Measurements from ENCODE around the gene BDH1.
"Not testable (repeated sequence)": the region's sequence is repeated elsewhere in the genome, so short reads cannot be mapped to it uniquely, and the experiment has no call there.

BDH1 gene

GRCh38 chr3:197521277-197522182, 34.2 kb downstream of the BDH1 start:
- DNase-seq (ENCODE audit: low read depth in 2 of 3, low spot score in 1 of 3) = no peak

DNA sequence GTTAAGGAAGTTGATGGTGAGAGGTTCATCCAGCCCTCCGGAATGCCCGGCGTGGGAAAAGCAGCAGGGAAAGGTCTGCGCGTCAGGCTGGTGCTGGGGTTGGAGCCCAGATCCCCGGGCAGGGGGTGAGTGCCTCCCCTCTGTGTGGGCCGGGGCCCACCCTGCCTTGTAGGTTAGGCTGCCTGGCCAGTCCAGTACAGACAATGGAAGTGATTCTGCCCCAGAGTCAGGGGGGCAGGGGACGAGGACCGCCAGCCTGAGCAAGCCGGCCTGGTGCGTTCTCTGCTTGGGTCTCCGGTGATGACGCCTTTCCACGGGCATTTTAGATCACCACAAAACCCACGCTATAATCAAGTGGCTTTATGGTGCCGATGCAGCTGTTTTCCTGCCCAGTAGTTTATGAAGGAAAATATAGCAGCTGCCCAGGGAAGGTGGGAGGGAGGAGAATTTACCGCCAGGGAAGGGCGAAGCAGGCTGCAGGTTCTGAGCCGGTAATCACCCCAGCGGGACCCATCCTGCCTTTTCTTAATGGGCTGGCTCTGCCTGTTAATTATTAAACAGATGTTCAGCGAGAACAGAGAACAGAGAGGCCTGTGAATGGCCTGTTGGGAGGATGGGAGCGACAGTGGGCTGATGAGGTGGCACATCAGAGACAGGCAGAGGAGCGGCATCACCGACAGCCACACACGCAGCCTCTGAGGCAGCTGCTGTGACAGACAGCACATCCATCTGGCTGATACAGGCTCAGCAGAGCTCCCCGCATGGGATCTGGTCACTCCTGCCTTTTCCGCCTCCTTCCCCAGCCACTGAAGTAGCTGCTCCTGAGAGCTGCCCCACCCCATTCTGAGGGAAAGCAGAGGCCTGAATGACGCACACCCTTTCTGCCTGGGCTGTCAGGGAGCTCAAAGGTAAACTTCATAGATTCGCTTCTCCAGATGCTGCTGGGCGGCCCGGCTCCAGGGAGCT, 35.2 kb downstream of the BDH1 start:
- no peak for DNase-seq (ENCODE audit: low read depth in 2 of 3, low spot score in 1 of 3)

- DNase-seq (ENCODE audit: low read depth in 2 of 3, low spot score in 1 of 3) = no peak
Observed at GRCh38 chr3:197519801-197520211, 36.0 kb downstream of the BDH1 start.

- no peak for DNase-seq (ENCODE audit: low read depth in 2 of 3, low spot score in 1 of 3)
Observed at GRCh38 chr3:197518881-197519421, 36.8 kb downstream of the BDH1 start.

DNA sequence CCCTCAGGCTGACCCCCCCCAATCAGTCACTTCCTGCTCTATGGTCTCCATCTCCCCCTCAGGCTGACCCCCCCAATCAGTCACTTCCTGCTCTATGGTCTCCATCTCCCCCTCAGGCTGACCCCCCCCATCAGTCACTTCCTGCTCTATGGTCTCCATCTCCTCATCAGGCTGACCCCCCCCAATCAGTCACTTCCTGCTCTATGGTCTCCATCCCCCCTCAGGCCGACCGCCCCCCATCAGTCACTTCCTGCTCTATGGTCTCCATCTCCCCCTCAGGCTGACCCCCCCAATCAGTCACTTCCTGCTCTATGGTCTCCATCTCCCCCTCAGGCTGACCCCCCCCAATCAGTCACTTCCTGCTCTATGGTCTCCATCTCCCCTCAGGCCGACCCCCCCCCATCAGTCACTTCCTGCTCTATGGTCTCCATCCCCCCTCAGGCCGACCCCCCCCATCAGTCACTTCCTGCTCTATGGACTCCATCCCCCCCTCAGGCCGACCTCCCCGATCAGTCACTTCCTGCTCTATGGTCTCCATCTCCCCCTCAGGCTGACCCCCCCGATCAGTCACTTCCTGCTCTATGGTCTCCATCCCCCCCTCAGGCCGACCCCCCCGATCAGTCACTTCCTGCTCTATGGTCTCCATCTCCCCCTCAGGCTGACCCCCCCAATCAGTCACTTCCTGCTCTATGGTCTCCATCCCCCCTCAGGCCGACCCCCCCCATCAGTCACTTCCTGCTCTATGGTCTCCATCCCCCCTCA, 37.7 kb downstream of the BDH1 start:
- DNase-seq (ENCODE audit: low read depth in 2 of 3, low spot score in 1 of 3) = not testable (repeated sequence)

GRCh38 chr3:197516890-197517606, 38.7 kb downstream of the BDH1 start:
- not testable (repeated sequence) for DNase-seq (ENCODE audit: low read depth in 2 of 3, low spot score in 1 of 3)

DNA sequence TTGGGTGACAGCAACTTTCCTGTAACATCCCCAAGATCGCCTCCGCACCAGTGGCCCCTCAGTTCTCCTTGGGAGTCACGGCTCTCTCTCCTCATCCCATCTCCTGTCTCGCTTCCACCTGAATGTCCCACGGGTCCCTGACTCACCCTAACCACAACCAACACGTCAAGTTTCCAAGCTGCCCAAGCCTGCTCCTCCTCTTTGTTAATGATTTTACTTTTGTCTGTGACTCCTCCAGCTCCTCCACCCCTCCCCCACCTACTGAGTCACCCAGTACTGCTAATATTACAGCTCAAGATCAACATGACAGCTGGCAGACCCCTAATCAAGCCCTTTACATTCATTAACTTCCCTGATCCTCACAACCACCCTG, 39.3 kb downstream of the BDH1 start:
- peak; percentile 35 to 50 (median 43) for DNase-seq (ENCODE audit: low read depth in 2 of 3, low spot score in 1 of 3)

- no peak for DNase-seq (ENCODE audit: low read depth in 2 of 3, low spot score in 1 of 3)
Observed at GRCh38 chr3:197514786-197515355, 40.9 kb downstream of the BDH1 start.

DNA sequence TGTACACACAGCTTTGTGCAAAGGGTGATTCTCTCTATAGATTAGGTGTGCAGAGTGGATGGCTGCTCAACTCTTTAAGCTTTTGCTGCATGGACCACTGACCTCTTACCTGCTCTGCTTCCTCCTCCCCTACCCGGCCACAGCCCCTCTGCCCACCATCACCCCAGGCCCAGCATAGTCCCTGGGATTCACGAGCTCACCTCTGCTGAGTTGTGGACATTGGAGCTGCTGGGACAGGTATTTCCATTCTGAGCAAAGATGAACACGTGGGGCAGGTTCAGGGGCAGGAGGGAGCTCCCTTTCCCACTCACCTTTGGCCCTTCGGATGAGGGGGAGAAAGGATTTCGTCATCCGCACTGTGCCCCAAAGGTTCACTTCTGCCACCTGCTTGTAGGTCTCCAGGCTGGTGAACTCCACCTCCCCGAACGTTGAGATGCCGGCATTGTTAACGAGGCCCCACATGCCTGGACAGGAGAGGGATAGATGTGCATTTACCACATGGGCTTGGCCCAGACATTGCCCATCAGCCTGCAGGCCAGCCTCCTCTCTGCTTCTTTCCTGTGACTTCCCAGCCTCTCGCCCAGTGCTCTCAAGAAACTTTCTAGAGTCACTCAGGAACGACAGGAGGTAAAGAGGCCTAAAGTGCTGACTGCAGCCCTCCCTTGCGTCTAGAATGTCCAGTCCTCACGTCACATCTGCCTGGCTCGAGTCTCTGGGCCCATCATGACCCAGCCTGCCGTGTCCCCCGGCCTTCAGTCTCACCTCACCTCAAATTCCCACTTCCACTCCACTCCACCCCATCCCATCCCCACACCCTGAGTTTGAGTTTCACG, 41.6 kb downstream of the BDH1 start:
- no peak for DNase-seq (ENCODE audit: low read depth in 2 of 3, low spot score in 1 of 3)

DNA sequence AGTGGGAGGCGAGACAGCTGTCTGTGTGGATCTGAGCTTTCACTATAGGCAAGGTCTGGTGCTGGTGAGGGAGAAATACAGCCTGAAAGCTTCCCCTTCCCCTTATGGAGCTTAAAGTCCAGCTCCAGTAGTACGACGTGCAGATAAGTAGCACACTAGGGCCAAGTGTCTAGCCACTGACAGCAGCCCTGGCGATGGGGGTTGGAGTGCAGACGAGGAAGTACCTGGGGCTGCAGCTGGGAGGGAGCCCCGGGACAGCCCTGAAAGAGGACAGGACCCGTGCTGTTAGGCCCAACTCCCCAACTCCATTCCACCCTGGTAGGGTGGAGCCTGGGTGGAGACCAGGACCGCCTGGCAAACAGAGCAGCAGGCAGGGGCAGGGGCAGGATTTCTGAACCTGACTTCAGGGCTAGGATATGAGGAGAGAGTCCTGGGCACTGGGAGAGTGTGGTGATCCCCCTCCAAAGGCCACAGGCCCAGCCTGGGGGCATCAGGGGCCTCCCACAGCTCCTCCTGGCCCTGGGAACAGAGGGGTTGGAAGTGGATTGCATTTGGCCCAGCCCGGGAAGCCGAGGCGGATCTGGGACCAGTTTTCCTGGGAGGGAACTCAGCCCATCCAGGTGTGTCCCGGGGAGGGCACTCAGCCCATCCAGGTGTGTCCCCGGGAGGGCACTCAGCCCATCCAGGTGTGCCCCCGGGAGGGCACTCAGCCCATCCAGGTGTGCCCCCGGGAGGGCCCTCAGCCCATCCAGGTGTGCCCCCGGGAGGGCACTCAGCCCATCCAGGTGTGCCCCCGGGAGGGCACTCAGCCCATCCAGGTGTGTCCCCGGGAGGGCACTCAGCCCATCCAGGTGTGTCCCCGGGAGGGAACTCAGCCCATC, 42.8 kb downstream of the BDH1 start:
- no peak for DNase-seq (ENCODE audit: low read depth in 2 of 3, low spot score in 1 of 3)

DNA sequence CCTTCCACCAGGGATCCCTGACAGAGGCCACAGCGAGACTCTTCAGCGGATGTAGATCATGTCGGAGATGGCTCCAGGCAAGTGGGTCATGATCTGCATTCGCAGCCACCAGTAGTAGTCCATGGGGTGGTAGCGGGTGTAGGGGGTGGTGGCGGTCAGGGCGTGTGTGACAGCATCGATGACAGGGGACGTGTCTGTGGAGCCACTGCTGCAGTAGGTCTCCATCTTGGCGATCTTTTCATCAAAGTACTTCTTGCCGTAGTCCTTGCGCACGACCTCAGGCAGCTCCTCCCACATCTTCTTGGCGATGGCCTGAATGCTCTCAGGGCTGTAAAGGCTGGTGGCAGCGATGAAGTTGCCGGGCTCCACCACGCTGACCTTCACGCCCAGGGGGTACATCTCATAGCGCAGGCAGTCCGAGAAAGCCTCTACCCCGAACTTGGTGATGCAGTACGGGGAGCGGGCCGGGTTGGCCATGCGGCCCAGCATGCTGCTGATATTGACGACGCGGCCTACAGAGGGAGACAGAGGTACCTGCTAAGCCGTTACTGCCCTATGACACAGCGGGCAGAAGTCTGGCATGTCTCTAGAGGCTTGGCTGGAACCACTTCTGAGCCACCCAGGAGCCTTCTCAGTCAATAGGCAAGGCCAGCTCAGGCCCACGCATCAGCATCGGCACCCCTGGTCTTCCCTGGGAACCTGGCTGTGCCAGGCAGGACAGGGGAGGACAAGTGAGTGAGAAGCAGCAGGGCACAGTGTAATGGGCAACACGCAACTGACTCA, 43.7 kb downstream of the BDH1 start:
- DNase-seq (ENCODE audit: low read depth in 2 of 3, low spot score in 1 of 3) = no peak

GRCh38 chr3:197511130-197511529, 44.6 kb downstream of the BDH1 start:
- no peak for DNase-seq (ENCODE audit: low read depth in 2 of 3, low spot score in 1 of 3)

GRCh38 chr3:197510642-197511018, 45.1 kb downstream of the BDH1 start:
- no peak for DNase-seq (ENCODE audit: low read depth in 2 of 3, low spot score in 1 of 3)

- DNase-seq (ENCODE audit: low read depth in 2 of 3, low spot score in 1 of 3) = no peak
Observed at GRCh38 chr3:197508924-197509775, 46.6 kb downstream of the BDH1 start.

DNA sequence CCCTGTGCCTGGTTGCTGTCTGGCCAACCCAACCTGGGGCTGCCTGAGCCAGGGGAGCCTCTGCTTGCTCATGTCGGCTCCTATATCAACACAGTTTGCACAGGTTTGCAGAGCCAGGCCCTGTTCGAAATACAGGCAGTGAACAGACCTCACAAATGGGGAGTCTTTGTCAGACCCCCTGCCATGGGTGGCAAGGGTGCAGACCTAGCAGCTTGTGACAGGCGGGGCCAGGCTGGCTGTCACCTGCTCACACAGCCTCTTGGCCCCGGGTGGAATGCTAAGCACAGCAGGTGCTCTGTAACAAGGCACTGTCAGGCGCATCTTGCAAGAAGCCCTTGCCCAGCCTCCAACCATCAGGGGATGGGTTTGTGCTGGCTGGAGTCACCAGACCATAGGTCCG, 47.3 kb downstream of the BDH1 start:
- no peak for DNase-seq (ENCODE audit: low read depth in 2 of 3, low spot score in 1 of 3)

GRCh38 chr3:197508051-197508451, 47.7 kb downstream of the BDH1 start:
- no peak for DNase-seq (ENCODE audit: low read depth in 2 of 3, low spot score in 1 of 3)
